Natural killer cell (primary cell): ENCODE results near the gene INPP5F. TPM values are rescaled to one million over a fixed set of nuclear protein-coding genes. Genes with fewer than 3 reads are reported as not detected.

ENCODE experiments used
- ATAC-seq, 3 donors: fragments of 150-1000 bp in 2 of 3; fragments of 200-7000 bp in 1 of 3; cut with Tn5 transposase; 1 replicate in 1 of 3; 2 replicates in 2 of 3; pipeline ENCODE4 v1.10.0; 2021; ENCODE audit warnings: mild to moderate bottlenecking in 2 of 3, moderate library complexity in 2 of 3
- DNase-seq, 2 donors: peaks; one replicate each; pipeline versions ENCODE4 v3.0.0 to v3.0.0-alpha.2; 2013 to 2021; ENCODE audit warnings: mixed read lengths in 1 of 2
- H3K27ac ChIP-seq: one replicate; pipeline ENCODE4 v1.5.1; 2013; ENCODE audit warnings: mild to moderate bottlenecking, low read length
- H3K27me3 ChIP-seq: one replicate; pipeline ENCODE4 v1.6.1; 2013; ENCODE audit warnings: low read length; ENCODE audit not compliant: control insufficient read depth, insufficient read depth
- H3K36me3 ChIP-seq: one replicate; pipeline ENCODE4 v1.6.1; 2013; ENCODE audit warnings: low read length; ENCODE audit not compliant: control insufficient read depth, insufficient read depth
- H3K4me1 ChIP-seq: one replicate; pipeline ENCODE4 v1.6.1; 2013; ENCODE audit warnings: low read length; ENCODE audit not compliant: control insufficient read depth, insufficient read depth
- H3K4me3 ChIP-seq: one replicate; pipeline ENCODE4 v1.5.1; 2013; ENCODE audit warnings: low read length
- H3K9me3 ChIP-seq: one replicate; pipeline ENCODE4 v1.6.1; 2013; ENCODE audit warnings: low read length; ENCODE audit not compliant: control insufficient read depth, insufficient read depth
- H3K27ac Mint-ChIP-seq, 2 donors: one replicate each; pipeline ENCODE4 v1.8.0; 2022; ENCODE audit warnings: mild to moderate bottlenecking in 2 of 2, mixed read lengths in 2 of 2, moderate library complexity in 1 of 2
- H3K27me3 Mint-ChIP-seq, 2 donors: one replicate each; pipeline ENCODE4 v1.8.0; 2022; ENCODE audit warnings: low read depth in 2 of 2, mixed read lengths in 2 of 2
- H3K36me3 Mint-ChIP-seq: one replicate; pipeline ENCODE4 v1.8.0; 2022; ENCODE audit warnings: mixed read lengths
- H3K4me1 Mint-ChIP-seq, 2 donors: one replicate each; pipeline ENCODE4 v1.8.0; 2022; ENCODE audit warnings: mixed read lengths in 2 of 2
- H3K4me3 Mint-ChIP-seq: one replicate; pipeline ENCODE4 v1.8.0; 2022; ENCODE audit warnings: mild to moderate bottlenecking, moderate library complexity, mixed read lengths
- H3K9me3 Mint-ChIP-seq, 2 donors: one replicate each; pipeline ENCODE4 v1.8.0; 2022; ENCODE audit warnings: mixed read lengths in 2 of 2
- CTCF ChIP-seq: fragments of 200-600 bp; IDR thresholded peaks from one replicate; pipeline ENCODE4 v1.8.0; 2022; ENCODE audit warnings: antibody characterized with exemption
- WGBS: methylation state at CpG from one replicate; pipeline ENCODE4 v1.1.7; 2013; ENCODE audit warnings: missing lambda C conversion rate; ENCODE audit not compliant: insufficient coverage; 5-methylcytosine and 5-hydroxymethylcytosine counted together
- intact Hi-C: fragments of 100-400 bp; cut with micrococcal nuclease; formaldehyde crosslinking; loops from one replicate; pipeline ENCODE4 v1.14.2; 2022
- total RNA-seq, 4 donors: library from RNA; stranded (reverse); fragments of 120-200 nt in 1 of 4; gene quantifications; one replicate each; pipeline versions ENCODE4 v1.2.3 to v1.2.4, GENCODE V29; 2013 to 2022

Gene INPP5F
- total RNA-seq, 3 donors from 2014 or later (not counting 1 experiment from before 2014, with no cell fraction given), result 12.8 to 18.2 (median 15.8) TPM

GRCh38 chr10:119780879-119781480, 55.1 kb downstream of the INPP5F start:
- WGBS, result 95% methylated on average over 4 of the region's 5 CpGs
- intact Hi-C loops, result no loop called here

GRCh38 chr10:119781498-119781897, 55.6 kb downstream of the INPP5F start:
- intact Hi-C loops, result no loop called here
- no peak overlapping the region for H3K27ac ChIP-seq
- Mint-ChIP-seq H3K36me3 (no peaks in the 10 kb centered on the region), H3K27ac (no peak overlapping the region), H3K4me3 (no peak overlapping the region), H3K4me1 (peaks cover 24 to 31% of the 10 kb centered on the region in 2 donors), H3K9me3 (no peaks in the 10 kb centered on the region), H3K27me3 (no peaks in the 10 kb centered on the region)
- no peaks in the 10 kb centered on the region for H3K9me3 ChIP-seq
- H3K36me3 ChIP-seq, result no peaks in the 10 kb centered on the region
- DNase-seq, result no peak
- H3K4me1 ChIP-seq, result peaks cover 13% of the 10 kb centered on the region
- H3K27me3 ChIP-seq, result no peaks in the 10 kb centered on the region
- H3K4me3 ChIP-seq, result no peak overlapping the region
- no peak for TF ChIP-seq CTCF
- no peak for ATAC-seq
- 87% methylated on average over 2 of the region's 2 CpGs for WGBS

More at GRCh38 chr10:119780879-119781480, 55.1 kb downstream of the INPP5F start:
- no peaks in the 10 kb centered on the region for H3K27me3 ChIP-seq
- Mint-ChIP-seq H3K36me3 (no peaks in the 10 kb centered on the region), H3K27me3 (no peaks in the 10 kb centered on the region), H3K27ac (no peak overlapping the region), H3K4me3 (no peak overlapping the region), H3K9me3 (no peaks in the 10 kb centered on the region), H3K4me1 (peaks cover 19 to 27% of the 10 kb centered on the region in 2 donors)
- H3K9me3 ChIP-seq, result no peaks in the 10 kb centered on the region
- H3K27ac ChIP-seq, result no peak overlapping the region
- TF ChIP-seq CTCF, result no peak
- ATAC-seq (no peak), DNase-seq (no peak)
- H3K4me1 ChIP-seq, result peaks cover 11% of the 10 kb centered on the region
- H3K36me3 ChIP-seq, result no peaks in the 10 kb centered on the region
- H3K4me3 ChIP-seq, result no peak overlapping the region

DNA sequence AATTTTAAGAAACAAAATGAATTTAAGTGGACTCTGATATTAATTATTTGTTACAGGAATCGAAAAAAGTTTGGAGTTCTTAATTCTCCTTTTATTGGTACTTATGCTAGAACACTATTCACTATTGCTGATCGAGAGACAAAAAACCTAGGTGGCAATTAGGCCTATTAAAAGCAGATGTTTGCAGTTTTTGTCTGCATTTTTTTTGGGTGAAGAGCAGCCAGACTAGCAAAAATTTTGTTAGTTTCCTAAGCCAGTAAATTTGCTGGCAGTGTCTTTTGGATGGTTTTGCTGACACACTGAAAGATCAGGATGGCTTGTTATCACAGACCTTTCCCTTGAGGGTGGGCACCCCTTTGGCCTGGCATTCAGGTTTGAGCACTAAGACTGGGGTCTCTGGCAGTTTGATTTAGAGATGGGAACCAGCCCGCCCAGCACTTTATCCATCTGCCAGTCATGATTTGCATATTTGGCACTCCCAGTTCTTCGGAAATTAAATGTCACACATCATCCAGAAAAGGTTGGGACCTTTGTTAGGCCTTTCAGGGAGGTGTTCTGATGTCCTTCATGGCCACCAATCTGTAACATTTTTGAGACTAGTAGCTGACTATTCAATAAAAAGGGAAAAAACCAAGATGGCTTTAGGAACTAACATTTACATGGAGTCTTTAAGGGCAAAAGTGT, 57.3 kb downstream of the INPP5F start:
- Histone ChIP-seq H3K4me3 (no peak overlapping the region), H3K36me3 (no peaks in the 10 kb centered on the region), H3K9me3 (no peaks in the 10 kb centered on the region), H3K27me3 (no peaks in the 10 kb centered on the region), H3K4me1 (peaks cover 13% of the 10 kb centered on the region), H3K27ac (peak overlapping the region; percentile 15)
- 94% methylated on average over 4 of the region's 4 CpGs for WGBS
- no peak for ATAC-seq
- H3K4me1 Mint-ChIP-seq, result peaks cover 24 to 34% of the 10 kb centered on the region in 2 donors
- H3K9me3 Mint-ChIP-seq, result no peaks in the 10 kb centered on the region
- no peak for DNase-seq
- no peaks in the 10 kb centered on the region for H3K36me3 Mint-ChIP-seq
- H3K4me3 Mint-ChIP-seq, result no peak overlapping the region
- peak overlapping the region in 1 of 2 donors; percentile 59 for H3K27ac Mint-ChIP-seq
- intact Hi-C loops, result no loop called here
- no peaks in the 10 kb centered on the region for H3K27me3 Mint-ChIP-seq
- TF ChIP-seq CTCF, result no peak
